WTC11 (cell line): ENCODE results near the gene SULF2.

Source experiments
- ESRRA ChIP-seq: sonication (generic); formaldehyde crosslinking; IDR thresholded peaks from 2 replicates; pipeline ENCODE4 v1.8.1; 2022; ENCODE audit warnings: mild to moderate bottlenecking, missing genetic modification reagents, borderline replicate concordance
- ZNF138 ChIP-seq: sonication (generic); formaldehyde crosslinking; conservative IDR thresholded peaks from 2 replicates; pipeline ENCODE4 v1.8.1; 2022; ENCODE audit warnings: mild to moderate bottlenecking, moderate library complexity, missing genetic modification reagents
- ZNF416 ChIP-seq: fragments of 250-450 bp; sonication (Bioruptor Pico); IDR thresholded peaks from 2 replicates; pipeline ENCODE4 v1.9.0; 2021; ENCODE audit warnings: mild to moderate bottlenecking, inconsistent platforms
- TF ChIP-seq, protein P1 (sequence below): fragments of 200-600 bp; IDR thresholded peaks from 2 replicates; pipeline ENCODE4 v1.8.0; 2022; ENCODE audit warnings: antibody characterized with exemption
- TF ChIP-seq, protein P2 (sequence below): sonication (generic); formaldehyde crosslinking; IDR thresholded peaks from 2 replicates; pipeline ENCODE4 v1.8.0; 2022; ENCODE audit warnings: mild to moderate bottlenecking, missing genetic modification reagents
- TF ChIP-seq, protein P3 (sequence below): sonication (generic); formaldehyde crosslinking; IDR thresholded peaks from 2 replicates; pipeline ENCODE4 v1.8.0; 2023; ENCODE audit warnings: missing genetic modification reagents

DNA sequence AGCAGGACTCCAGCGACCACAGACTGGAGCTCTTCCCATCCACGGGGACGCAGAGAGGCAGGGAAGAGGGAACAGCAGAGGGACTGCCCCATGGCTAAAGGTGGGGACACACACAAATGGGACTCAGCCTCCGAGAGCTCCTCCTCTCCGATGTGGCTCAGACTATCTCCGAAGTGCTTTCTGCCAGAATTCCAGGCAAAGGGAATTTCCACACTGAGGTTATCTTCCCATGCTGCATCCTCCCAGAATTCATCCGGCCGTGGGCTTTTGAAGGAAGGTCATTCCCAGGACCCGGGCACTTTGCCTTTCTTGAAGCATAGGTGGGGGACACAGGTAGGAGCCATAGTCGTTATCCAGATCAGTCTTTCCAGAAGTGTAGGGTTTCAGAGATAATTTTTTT lies 67.9 kb downstream of the SULF2 start:
- TF ChIP-seq, protein P1, sequence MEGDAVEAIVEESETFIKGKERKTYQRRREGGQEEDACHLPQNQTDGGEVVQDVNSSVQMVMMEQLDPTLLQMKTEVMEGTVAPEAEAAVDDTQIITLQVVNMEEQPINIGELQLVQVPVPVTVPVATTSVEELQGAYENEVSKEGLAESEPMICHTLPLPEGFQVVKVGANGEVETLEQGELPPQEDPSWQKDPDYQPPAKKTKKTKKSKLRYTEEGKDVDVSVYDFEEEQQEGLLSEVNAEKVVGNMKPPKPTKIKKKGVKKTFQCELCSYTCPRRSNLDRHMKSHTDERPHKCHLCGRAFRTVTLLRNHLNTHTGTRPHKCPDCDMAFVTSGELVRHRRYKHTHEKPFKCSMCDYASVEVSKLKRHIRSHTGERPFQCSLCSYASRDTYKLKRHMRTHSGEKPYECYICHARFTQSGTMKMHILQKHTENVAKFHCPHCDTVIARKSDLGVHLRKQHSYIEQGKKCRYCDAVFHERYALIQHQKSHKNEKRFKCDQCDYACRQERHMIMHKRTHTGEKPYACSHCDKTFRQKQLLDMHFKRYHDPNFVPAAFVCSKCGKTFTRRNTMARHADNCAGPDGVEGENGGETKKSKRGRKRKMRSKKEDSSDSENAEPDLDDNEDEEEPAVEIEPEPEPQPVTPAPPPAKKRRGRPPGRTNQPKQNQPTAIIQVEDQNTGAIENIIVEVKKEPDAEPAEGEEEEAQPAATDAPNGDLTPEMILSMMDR, result no peak
- TF ChIP-seq, protein P2, sequence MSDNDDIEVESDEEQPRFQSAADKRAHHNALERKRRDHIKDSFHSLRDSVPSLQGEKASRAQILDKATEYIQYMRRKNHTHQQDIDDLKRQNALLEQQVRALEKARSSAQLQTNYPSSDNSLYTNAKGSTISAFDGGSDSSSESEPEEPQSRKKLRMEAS, result no peak
- TF ChIP-seq ZNF138, result no peak
- TF ChIP-seq, protein P3, sequence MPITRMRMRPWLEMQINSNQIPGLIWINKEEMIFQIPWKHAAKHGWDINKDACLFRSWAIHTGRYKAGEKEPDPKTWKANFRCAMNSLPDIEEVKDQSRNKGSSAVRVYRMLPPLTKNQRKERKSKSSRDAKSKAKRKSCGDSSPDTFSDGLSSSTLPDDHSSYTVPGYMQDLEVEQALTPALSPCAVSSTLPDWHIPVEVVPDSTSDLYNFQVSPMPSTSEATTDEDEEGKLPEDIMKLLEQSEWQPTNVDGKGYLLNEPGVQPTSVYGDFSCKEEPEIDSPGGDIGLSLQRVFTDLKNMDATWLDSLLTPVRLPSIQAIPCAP, result no peak
- TF ChIP-seq ESRRA, result no peak
- no peak for TF ChIP-seq ZNF416 (CRISPR knock-in tag)
